SKM-1 treated with dmso at 0.1 percent for 144 hours (cell line): Measurements from ENCODE around the gene PTGDR2.

Source experiments
- DNase-seq: peaks from one replicate; lab custom pipeline; 2025; ENCODE audit not compliant: unreplicated experiment; lab: John Stamatoyannopoulos, UW

PTGDR2 gene

GRCh38 chr11:60859616-60860250 is 4.0 kb upstream of the PTGDR2 start:
- DNase-seq: no peak

- peak; percentile 24 for DNase-seq
Measured at GRCh38 chr11:60858731-60859464, 3.1 kb upstream of the PTGDR2 start.

GRCh38 chr11:60858236-60858635 is 2.5 kb upstream of the PTGDR2 start:
- DNase-seq: no peak

- no peak for DNase-seq
Measured at GRCh38 chr11:60857378-60858232, 1.9 kb upstream of the PTGDR2 start.

GRCh38 chr11:60854847-60855725 is 664 bp downstream of the PTGDR2 start:
- no peak for DNase-seq

GRCh38 chr11:60854140-60854846 is 1.5 kb downstream of the PTGDR2 start:
- no peak for DNase-seq

- DNase-seq: no peak
Measured at GRCh38 chr11:60852982-60853950, 2.5 kb downstream of the PTGDR2 start.

GRCh38 chr11:60852117-60852981 is 3.4 kb downstream of the PTGDR2 start:
- DNase-seq: no peak

- no peak for DNase-seq
Measured at GRCh38 chr11:60851327-60852104, 4.2 kb downstream of the PTGDR2 start.

GRCh38 chr11:60849641-60850520 is 5.9 kb downstream of the PTGDR2 start:
- DNase-seq: no peak

- DNase-seq: peak; percentile 49
Measured at GRCh38 chr11:60848714-60849151, 7.0 kb downstream of the PTGDR2 start.

- no peak for DNase-seq
Measured at GRCh38 chr11:60847896-60848295, 7.9 kb downstream of the PTGDR2 start.

GRCh38 chr11:60847281-60847680 is 8.5 kb downstream of the PTGDR2 start:
- DNase-seq: no peak

GRCh38 chr11:60845338-60845737 is 10.4 kb downstream of the PTGDR2 start:
- no peak for DNase-seq

GRCh38 chr11:60844870-60845221 is 10.9 kb downstream of the PTGDR2 start:
- no peak for DNase-seq
